HG03097 (cell line): Measurements from ENCODE around the gene SIX5.
A peak's percentile ranks its signal among the peaks of the same experiment; 100 is the strongest.

ENCODE experiments used
- ATAC-seq: cut with Tn5 transposase; IDR thresholded peaks from one replicate; pipeline ENCODE4 v1.9.1; 2021; ENCODE audit not compliant: unreplicated experiment, low FRiP score

SIX5 gene

DNA sequence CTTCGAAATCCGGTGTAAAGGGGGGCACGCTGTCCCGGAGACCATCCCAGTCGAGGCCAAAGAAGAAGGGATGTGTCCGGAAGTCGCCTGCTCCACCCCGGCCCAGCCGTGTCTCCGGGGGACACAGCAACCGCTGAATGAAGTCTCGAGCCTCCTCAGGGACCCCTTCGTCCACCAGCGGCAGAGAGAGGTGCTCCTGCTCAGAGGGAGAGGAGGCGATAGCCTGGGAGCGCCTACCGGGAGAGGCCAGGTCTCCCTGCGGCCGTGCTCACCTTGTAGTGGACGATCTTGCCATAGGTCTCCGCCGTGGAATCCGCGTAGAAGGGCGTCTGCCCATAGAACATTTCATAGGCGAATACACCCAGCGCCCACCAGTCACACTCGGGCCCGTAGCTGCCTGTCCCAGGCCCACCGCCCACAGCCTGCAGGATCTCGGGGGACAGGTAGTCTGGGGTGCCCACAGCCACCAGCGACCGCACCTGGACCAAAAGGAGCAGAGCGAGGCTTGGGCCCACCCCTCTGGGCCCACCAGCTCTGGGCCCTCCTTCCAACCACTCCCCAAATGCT lies 8.4 kb upstream of the SIX5 start:
- no peak for ATAC-seq

DNA sequence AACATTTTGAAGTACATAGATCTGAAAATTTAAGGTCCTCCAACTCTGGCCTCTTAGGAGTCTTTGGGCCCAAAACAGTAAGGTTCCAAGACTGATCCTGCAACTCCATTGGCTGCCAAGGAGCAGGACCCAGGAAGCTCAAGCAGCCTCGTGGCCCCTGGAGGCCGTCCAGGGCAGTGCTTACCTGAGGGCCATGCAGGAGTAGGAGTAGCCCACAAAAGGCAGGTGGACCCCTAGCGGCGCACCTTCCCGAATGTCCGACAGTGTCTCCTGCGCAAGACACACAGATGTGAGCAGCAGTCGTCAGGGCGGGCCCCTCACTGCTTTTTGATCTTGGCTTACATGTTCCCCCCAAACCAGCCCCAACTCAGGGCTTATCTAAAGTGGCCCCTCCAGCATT lies 5.7 kb upstream of the SIX5 start:
- ATAC-seq: no peak

DNA sequence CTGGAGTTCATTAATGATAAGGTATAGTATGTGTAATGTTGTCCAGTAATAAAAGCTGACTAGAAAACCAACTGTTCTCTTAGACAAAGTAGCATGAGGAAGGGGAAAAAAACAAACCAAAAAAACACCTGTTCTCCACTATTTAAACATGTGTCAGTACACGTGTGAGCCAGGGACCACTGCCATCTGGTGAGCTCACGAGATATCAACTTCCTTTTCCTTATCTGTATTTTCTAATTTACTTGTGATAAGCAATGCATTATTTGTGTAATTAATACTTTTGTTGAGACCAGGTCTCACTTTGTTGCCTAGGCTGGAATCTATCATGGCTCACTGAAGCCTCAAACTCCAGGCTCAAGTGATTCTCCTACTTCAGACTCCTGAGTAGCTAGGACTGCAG lies 4.3 kb upstream of the SIX5 start:
- ATAC-seq: no peak

DNA sequence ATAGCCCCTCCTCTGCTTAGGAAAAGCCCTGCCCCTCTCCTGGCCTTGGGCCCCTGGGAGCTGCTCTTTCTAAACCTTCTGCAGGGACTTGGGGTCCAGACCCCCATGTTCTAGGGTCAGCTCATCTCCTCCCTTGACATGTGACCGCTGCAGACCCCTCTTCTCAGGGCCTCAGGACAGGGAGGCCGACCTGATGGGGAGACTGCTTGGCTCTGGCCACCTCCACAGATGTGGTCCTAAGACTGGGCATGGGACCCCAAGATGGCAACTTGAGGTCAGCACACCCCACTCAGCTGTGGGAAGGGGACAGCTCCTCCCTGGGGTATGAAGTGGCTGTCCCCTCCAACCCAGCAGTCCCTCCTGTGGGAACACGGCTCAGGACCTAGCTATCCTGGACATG lies 3.9 kb upstream of the SIX5 start:
- ATAC-seq: no peak

DNA sequence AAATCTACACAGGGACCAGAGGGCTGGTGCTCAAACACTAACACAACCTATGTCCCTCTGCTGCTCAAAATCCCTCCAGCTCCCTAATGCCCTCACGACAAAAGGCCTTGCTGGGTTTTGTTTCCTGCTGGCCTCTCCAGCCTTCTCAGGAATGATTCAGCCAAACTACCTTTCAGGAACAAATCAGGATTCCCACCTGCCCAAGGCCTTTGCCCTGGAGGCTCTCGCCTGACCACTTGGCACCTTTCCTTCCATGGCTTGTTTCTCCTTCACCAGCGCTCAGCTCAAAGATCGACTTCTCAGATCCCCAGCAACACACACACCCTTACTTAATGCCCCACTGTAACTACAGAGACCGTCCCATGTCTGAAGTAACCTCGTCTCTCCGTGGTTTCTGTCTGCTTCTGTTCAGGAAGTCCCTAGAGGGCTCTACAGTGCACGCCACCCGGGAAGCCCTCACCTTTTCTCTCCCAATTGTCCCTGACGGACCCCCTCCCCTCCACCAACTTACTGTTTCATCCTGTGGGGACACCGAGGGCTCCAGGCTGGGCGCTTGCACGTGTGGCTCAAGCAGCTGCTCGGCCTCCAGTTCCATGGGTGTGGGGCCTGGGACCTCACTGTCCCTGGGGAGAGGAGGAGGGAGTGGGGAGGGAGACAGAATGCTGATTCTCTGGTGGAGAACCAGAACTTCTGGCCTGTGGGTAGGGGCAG lies 3.2 kb upstream of the SIX5 start:
- ATAC-seq: no peak

DNA sequence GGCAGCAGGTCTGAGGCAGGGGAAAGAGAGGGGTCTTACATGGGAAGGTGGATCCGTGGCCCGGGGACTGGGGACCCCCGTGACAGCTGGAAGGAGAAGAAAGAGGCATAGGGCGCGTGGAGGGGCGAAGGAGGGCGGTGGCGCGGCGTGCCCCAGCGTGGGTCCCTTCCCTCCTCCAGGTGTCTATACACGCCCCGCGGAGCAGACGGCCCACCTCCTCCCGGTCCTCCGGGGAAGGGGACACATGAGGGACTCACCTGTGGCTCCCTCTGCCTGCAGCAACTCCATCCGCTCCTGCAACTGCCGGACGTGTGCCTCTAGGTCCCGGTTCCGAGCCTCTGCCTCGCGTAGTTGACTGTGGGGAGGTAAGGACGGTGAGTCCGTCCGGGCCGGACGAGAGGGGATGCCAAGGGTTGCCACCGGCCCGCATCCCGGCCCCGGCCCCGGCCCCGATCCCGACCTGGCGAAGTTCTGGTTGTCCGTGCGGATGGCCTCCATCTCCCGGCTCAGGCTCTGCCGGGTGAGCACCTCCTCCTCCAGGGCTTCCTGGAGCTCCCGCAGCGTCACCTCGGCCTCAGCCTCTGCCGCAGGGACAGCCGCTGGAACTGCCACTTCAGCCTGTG lies 2.4 kb upstream of the SIX5 start:
- ATAC-seq: no peak

DNA sequence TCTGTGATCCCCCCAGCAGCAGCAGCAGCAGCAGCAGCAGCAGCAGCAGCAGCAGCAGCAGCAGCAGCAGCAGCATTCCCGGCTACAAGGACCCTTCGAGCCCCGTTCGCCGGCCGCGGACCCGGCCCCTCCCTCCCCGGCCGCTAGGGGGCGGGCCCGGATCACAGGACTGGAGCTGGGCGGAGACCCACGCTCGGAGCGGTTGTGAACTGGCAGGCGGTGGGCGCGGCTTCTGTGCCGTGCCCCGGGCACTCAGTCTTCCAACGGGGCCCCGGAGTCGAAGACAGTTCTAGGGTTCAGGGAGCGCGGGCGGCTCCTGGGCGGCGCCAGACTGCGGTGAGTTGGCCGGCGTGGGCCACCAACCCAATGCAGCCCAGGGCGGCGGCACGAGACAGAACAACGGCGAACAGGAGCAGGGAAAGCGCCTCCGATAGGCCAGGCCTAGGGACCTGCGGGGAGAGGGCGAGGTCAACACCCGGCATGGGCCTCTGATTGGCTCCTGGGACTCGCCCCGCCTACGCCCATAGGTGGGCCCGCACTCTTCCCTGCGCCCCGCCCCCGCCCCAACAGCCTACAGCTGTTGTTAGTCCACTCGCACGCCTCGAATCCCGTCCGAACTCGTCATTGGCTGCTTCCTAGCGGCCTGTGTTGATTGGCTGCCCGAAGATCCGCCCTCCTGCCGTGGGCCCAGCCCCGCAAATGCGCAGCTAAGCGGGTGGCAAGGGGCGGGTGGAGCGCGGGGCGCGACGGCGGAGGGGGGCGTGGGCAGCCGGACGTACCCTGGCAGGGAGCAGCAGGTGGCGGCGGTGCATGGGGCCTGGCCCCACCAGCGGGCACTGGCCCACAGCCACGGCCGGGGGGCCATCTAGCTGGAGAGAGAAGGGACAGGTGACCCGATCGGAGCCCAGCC lies 1.4 kb upstream of the SIX5 start:
- peak; percentile 43 for ATAC-seq

DNA sequence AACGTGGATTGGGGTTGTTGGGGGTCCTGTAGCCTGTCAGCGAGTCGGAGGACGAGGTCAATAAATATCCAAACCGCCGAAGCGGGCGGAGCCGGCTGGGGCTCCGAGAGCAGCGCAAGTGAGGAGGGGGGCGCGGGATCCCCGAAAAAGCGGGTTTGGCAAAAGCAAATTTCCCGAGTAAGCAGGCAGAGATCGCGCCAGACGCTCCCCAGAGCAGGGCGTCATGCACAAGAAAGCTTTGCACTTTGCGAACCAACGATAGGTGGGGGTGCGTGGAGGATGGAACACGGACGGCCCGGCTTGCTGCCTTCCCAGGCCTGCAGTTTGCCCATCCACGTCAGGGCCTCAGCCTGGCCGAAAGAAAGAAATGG lies 754 bp upstream of the SIX5 start:
- no peak for ATAC-seq

DNA sequence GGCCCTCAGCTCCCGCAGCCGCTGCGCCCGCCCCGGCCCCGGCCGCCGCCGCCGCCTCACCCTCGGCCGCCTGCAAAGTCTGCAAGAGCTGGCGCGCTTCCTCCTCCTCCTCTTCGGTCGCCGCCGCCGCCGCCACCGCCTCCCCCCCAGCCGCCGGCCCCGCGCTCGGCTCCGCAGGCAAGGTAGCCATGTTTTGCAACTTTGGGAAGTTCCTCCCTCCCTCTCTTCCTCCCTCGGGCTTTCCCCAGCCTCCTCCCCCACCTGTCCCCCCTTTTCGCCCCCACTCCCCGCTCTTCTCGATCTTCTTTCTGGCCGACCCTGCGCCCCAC lies 433 bp downstream of the SIX5 start:
- no peak for ATAC-seq

DNA sequence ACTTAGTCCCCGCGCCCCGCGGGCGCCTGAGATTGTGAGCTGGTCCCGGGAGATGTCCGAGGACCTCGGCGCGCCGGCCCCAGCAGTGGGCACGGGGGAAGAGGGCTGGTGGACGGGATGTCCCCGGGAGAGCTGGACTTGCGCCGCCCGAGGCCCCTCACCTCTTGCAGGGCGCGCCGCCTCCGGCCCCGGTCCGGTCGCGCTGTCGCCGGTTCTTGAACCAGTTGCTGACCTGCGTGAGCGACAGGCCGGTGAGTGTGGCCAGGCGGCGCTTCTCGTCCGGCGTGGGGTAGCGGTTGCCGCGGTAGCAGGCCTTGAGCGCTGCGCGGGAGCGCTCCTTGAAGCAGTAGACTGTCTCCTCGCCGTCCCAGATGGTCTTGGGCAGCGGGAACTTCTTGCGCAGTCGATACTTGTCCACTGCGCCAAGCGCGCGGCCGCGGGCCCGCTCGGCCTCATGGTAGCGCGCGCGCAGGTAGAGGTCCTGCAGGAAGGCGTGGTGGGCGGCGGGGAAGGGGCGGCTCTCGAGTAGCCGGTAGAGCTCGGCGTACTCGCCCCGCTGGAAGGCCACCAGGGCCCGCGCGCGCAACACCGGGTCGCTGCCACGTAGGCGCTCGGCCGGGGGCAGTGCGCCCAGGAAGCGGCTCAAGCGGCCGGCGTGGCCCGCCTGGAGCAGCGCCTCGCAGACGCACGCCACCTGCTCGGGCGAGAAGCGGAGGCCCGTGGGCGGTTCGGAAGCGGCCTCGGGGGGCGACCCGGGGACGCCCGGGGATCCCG lies 984 bp downstream of the SIX5 start:
- ATAC-seq: no peak

DNA sequence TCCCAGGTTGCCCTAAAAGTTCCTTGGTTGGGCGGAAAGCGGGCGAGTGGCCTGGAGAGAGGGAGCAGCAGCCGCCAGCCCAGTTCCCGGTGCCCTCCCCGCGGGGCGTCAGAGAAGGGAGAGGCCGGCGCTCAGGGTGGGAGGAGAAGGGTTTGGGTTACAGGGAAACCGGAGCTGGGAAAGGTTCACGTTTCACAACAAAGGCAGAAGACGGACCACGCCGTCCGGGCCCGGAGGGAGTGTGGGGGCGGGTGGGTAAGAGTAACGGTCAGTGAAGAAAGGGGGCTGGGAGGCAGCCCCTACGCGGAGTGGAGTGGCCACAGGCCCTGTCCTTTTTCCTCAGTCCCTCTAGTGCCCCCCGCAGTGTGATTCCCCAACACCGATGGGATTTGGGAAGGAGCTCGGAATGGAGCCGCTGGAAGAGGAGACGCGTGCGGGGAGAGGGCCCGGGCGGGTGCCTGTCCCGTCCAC lies 1.6 kb downstream of the SIX5 start:
- no peak for ATAC-seq

DNA sequence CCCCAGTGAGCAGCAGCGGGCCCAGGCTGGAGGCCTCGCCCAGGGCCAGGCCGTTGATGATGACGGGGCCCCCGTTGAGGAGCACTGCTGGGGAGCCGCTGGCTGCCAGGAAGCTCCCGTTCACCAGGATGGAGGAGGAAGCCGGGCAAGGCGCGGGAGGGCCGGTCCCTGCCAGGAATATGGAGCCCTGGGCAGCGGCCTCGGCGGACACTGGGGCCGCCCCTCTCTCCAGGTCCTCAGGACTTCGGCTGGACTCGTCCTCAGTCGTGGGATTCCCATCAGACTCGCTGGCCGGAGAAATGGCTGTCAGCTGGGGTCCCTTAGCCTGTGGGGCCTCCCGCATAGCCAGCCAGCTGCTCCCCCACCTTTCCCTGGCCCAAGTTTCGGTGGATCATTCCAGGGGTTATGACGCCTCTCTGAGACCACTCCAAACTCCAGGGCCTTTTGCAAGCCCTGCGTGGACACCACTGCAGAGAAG lies 2.1 kb downstream of the SIX5 start:
- no peak for ATAC-seq

DNA sequence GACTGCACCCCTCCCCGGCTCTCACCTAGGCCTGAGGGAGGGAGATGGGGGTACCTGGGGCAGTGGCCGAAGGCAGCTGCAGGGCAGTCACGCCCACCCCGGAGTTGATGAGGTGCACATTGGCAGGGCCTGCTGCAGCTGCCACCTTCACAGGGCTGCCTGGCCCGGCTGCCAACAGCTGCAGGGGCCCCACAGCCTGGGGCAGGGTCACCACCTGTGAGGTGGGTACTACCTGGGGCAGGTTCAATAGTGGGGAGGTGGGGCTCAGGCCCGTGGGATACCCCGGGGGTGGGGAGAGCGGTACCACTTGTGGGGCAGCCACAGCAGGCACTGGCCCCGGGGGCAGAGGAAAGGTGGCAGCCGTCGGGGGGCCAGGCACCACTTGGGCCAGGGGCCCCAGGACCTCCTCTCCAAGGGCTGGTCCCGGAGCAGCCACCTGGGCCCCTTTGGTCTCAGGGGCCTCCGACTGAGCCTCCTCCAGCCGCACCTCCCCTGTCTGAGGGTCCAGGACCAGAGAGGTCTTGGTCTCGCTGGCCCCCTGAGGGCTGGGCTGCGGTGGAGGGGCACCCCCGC lies 2.7 kb downstream of the SIX5 start:
- no peak for ATAC-seq

DNA sequence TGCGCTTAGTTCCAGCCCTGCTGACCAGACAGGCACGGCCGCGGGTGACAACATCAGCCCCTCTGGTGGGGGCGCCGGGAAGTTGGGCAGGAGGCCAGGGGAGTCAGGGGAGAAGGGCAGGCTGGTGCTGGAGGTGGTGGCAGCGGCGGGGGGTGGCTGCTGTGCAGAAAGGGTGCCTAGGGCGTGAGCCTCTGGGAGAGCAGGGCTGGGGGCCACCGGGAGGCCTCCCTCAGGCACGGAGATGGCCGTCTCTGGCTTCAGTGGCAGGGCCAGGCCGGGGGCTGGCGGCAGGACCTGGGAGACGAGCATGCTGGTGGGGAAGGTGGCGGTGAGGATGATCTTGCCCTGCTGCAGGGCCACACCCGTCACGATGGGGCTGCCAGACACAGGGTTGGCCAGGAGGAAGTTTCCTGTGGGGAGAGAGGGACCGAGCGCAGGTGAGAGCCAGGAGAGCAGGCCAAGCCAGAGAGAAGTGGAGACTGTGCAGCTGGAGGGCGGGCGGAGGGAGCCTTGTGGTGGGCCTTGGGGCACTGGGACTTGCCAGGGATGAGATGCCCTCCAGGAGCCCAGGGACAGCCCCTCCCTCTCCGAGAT lies 3.3 kb downstream of the SIX5 start:
- ATAC-seq: no peak

DNA sequence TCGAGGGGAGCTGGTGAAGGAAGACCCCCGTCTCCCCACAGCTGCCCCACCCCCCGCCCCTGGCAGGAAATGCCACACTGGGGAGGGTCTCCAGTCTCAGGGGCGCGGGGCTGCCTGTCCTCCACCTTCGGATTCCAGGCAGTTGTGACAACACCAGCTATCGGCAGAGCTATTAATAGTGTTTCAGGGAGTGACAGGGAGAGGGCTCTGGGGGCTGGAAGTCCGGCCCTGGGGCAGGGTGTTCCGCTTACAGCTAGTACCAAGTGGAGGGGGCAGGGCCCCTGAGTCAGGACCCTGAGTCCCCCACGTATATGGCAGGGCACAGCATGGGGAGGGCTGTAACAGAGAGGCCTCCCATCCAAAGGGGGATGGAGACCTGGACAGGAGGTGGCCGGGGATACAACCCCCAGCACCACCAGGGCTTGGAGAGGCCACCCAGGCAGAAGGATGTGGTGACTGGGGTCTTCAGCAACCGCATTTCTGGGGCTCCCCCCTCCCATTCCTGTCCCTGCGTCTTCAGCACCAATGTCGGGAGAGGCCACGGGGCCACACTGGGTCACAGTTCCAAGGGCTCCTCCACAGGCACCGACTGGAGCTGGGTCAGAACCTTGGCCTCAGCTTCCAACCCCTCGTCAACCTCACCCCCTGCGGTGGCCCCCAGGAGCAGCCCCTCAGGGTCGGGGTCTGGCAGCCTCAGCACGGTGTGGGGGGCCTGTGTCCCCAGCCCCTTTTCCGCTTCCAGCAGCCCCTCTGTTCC lies 3.9 kb downstream of the SIX5 start:
- ATAC-seq: no peak

DNA sequence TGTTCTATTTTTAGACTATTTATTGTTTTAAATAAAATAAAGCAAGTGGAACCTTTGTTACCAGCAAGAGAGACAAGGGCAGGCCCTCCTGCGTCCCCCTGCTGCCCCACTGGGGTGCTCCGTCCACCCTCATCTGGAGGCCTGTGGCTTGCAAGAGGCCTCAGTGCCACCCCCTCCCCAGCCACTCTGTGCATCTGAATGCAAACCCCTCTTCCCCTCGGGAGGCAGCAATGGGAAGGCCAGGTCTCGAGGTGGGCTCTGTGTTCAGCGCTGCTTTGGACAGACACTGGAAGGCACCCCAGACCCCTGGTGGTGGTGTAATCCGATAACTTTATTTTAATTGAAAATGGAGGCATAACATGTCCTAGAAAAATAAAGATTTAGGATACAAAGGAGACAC lies 4.6 kb downstream of the SIX5 start:
- no peak for ATAC-seq

DNA sequence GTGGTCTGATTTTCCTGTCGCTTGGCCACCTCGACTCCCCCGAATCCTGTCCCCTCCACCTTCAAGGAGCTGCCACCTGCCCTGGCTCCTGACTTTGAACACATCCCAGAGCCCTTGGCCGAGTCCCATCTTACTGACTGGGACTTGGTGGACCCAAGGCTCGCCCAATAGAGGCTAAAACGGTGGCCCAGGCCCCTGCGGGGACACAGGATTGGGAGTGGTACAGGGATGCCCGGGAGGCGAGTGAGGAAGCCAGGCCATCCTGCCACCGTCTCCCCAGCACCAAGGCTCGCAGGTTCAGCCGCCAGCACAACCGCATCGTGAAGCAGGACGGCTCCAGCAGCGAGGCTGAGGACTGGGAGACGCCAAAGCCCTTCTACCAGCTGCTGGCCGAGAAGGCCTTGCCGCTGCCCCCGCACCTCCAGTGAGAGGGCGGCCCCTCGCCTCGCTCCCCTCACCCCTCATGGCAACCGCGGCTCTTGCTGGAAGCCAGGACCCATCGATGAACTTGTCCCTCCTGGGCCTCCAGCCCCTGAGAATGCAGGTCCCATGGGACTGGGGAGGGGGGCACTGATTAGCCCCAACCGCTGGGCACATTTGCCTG lies 5.3 kb downstream of the SIX5 start:
- no peak for ATAC-seq

DNA sequence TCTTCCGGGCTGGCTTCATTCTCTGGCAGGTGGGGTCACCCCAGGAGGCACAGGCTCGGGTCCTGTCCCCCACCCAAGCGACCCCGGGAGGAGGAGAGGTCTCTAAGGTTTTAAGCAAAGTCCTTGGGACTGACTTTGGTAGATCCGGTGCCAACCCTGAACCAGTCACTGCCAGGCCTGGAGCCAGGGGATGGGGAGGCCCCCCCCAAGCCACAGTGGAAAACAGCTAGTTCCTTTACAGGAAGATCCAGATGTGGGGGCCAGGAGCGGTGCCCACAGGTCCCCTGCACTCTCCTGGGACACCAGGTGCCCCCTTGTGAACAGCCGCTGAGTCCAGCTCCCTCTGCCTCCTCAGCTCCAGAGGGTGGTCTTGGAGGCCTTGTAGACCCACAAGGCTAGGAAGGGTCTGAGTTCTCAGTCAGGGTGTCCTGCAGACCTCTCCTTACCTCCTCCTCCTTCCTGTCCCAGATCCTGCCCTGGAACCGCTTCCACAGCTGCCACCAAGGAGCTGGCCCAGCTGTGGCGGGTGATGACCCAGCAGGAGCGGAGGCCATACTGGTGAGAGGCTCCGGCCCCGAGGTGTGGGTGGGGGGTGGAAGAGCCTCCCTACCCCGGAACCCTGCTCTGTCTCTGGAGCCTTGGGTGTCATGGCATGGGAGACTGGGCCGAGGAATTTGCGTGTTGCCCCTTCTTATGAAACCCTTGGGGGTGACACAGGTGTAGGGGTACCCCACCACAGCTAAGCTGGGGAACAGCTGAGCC lies 6.0 kb downstream of the SIX5 start:
- ATAC-seq: no peak
